Omental fat pad (tissue), 4 donors: Measurements from ENCODE around the gene DAG1. TPM values are rescaled to one million over a fixed set of nuclear protein-coding genes. Genes with fewer than 3 reads are reported as not detected.

Source experiments
- ATAC-seq: fragments of 150-250 bp; one replicate; pipeline ENCODE4 v1.9.1; 2016; ENCODE audit warnings: mild to moderate bottlenecking, moderate library complexity; ENCODE audit not compliant: low FRiP score
- DNase-seq: peaks from one replicate; pipeline ENCODE4 v3.0.0-alpha.2; 2019; ENCODE audit warnings: low spot score
- total RNA-seq, 4 donors: library from RNA; depleted of rRNA; stranded (reverse); fragments of >200 nt; gene quantifications; one replicate each; pipeline ENCODE4 v1.1.0, GENCODE V29; 2016
- TF ChIP-seq, protein P1 (sequence below), 3 donors: fragments of 450-650 bp; IDR thresholded peaks; one replicate each; pipeline ENCODE4 v1.5.1; 2016 to 2017; ENCODE audit warnings: antibody characterized with exemption in 3 of 3, mild to moderate bottlenecking in 3 of 3, moderate library complexity in 2 of 3

DAG1 gene
- total RNA-seq, 4 donors from 2014 or later, result 37.8 to 65.0 (median 44.4) TPM

DNA sequence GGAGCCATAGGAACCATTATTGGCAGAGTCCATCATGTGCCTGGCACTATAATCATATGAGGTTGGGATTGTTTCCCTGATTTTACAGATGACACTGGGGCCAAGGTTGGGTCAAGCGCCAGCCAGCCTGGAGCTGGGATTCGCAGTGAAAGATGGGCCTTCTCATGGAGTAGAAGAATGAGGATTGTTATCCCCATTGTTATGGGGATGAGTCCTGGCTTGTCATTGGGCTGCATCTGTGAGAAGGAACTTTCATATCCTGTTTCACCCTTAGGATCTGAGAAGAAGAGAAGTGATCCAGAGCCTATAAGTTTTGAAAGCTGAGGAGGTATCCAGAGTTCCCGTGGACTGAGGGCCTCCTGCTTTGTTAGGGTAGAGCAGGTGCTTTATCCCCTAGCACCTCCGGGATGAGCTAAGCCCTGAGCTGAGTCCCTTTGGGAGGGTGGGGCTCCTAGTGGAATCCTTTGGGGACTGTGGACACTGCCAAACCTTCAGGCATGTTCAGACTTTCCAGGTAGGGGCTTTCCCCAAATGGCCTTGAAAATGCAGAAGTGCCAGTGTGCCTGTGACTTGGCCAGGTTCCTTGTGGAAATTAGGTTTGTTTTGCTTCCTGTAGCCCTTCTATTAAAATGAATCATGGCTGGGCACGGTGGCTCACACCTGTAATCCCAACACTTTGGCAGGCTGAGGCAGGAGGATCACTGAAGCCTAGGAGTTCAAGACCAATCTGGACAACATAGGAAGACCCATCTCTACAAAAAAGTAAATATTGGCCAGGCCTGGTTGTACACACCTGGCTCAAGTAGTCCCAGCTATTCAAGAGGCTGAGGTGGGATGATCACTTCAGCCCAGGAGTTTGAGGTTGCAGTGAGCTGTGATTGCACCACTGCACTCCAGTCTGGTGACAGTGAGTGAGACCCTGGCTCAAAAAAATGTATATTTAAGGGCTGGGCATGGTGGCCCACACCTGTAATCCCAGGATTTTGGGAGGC is 54.0 kb downstream of the DAG1 start:
- no peak for DNase-seq
- no peak for ATAC-seq
- TF ChIP-seq, protein P1, sequence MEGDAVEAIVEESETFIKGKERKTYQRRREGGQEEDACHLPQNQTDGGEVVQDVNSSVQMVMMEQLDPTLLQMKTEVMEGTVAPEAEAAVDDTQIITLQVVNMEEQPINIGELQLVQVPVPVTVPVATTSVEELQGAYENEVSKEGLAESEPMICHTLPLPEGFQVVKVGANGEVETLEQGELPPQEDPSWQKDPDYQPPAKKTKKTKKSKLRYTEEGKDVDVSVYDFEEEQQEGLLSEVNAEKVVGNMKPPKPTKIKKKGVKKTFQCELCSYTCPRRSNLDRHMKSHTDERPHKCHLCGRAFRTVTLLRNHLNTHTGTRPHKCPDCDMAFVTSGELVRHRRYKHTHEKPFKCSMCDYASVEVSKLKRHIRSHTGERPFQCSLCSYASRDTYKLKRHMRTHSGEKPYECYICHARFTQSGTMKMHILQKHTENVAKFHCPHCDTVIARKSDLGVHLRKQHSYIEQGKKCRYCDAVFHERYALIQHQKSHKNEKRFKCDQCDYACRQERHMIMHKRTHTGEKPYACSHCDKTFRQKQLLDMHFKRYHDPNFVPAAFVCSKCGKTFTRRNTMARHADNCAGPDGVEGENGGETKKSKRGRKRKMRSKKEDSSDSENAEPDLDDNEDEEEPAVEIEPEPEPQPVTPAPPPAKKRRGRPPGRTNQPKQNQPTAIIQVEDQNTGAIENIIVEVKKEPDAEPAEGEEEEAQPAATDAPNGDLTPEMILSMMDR (IDR thresholded peaks at IDR 0.05), result no peak

DNA sequence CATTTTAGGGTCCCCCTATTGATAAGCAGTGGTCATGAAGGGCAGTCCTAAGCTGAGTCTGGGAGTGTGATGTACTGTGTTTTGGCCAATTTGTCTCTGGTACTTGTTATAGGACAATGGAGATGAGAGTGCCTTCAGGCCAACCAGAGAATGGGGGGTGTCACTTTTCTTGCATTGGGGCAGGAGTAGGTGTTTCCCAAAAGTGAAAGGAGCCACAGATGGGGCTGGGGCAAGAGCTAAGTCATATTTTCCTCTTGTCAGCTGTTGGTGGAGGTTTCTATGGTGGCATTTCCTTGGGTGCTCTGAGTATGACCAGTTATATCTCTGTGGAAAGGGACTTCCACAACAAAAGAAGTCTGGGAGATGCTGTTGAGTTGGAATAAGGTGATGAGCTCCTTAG is 59.5 kb downstream of the DAG1 start:
- no peak for ATAC-seq

DNA sequence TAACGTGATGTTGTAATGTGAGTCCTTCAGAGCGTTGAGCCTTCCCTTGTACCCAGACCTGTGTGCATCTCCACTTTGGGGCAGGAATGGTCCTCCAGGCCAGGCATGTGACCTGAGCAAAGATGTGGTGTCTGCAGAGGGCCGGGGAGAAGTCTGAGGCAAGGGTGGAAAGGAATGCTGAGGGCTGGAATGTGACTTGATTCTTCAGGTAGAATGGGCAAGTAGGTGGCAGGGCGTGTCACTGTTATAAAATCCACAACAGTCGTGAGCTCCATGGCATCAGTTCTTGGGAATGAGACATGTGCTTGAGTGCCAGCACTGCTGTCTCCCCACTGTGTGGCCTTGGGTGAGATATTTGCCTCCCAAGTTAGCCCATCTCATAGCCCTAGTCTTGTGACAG is 60.2 kb downstream of the DAG1 start:
- DNase-seq (no peak), ATAC-seq (no peak)
- TF ChIP-seq, protein P1 (IDR thresholded peaks at IDR 0.05), result no peak

More for the DNA sequence above, 59.5 kb downstream of the DAG1 start:
- DNase-seq, result no peak
- TF ChIP-seq, protein P1 (IDR thresholded peaks at IDR 0.05), result no peak

DNA sequence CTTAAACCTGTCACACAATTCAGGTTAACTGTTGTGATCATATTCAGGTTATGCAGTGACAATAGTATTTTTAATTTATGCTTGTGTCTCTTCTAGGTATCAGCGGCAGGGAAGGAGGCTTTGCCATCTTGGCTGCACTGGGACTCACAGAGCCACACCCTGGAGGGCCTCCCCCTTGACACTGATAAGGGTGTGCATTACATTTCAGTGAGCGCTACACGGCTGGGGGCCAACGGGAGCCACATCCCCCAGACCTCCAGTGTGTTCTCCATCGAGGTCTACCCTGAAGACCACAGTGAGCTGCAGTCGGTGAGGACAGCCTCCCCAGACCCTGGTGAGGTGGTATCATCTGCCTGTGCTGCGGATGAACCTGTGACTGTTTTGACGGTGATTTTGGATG is 60.6 kb downstream of the DAG1 start:
- DNase-seq (no peak), ATAC-seq (no peak)
- TF ChIP-seq, protein P1 (IDR thresholded peaks at IDR 0.05), result no peak

DNA sequence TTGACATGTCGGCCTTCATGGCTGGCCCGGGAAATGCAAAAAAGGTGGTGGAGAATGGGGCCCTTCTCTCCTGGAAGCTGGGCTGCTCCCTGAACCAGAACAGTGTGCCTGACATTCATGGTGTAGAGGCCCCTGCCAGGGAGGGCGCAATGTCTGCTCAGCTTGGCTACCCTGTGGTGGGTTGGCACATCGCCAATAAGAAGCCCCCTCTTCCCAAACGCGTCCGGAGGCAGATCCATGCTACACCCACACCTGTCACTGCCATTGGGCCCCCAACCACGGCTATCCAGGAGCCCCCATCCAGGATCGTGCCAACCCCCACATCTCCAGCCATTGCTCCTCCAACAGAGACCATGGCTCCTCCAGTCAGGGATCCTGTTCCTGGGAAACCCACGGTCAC is 61.2 kb downstream of the DAG1 start:
- no peak for ATAC-seq
- TF ChIP-seq, protein P1 (IDR thresholded peaks at IDR 0.05), result no peak
- no peak for DNase-seq

DNA sequence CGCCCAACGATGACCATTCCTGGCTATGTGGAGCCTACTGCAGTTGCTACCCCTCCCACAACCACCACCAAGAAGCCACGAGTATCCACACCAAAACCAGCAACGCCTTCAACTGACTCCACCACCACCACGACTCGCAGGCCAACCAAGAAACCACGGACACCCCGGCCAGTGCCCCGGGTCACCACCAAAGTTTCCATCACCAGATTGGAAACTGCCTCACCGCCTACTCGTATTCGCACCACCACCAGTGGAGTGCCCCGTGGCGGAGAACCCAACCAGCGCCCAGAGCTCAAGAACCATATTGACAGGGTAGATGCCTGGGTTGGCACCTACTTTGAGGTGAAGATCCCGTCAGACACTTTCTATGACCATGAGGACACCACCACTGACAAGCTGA is 61.6 kb downstream of the DAG1 start:
- ATAC-seq (no peak), DNase-seq (no peak)
- TF ChIP-seq, protein P1 (IDR thresholded peaks at IDR 0.05), result no peak

DNA sequence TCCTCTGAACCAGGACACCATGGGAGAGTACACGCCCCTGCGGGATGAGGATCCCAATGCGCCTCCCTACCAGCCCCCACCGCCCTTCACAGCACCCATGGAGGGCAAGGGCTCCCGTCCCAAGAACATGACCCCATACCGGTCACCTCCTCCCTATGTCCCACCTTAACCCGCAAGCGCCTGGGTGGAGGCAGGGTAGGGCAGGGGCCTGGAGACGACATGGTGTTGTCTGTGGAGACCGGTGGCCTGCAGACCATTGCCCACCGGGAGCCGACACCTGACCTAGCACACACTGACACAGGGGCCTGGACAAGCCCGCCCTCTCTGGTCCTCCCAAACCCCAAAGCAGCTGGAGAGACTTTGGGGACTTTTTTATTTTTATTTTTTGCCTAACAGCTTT is 63.0 kb downstream of the DAG1 start:
- DNase-seq, result no peak
- ATAC-seq, result no peak
- TF ChIP-seq, protein P1 (IDR thresholded peaks at IDR 0.05), result no peak
